ENCODE measurements around the gene CCDC124.

The CCDC124 gene

GRCh38 chr19:17953869-17954268 is 21.1 kb downstream of the CCDC124 start:
- Histone ChIP-seq H3K36me3 (ENCODE audit: insufficient read depth, low read length) (no peaks in the 10 kb centered on the region), H2AFZ (ENCODE audit: low read depth, low read length) (no peak overlapping the region), H3K4me2 (ENCODE audit: insufficient read depth, low read length) (no peak overlapping the region), H3K27ac (ENCODE audit: low read length) (no peak overlapping the region), H3K4me3 (ENCODE audit: low read depth in 1 of 2, low read length in 2 of 2) (no peak overlapping the region), H3K27me3 (ENCODE audit: insufficient read depth, low read length, poor library complexity) (peaks cover 29% of the 10 kb centered on the region), H3K9ac (ENCODE audit: low read depth, low read length) (no peak overlapping the region), H3K9me3 (ENCODE audit: insufficient read depth, low read length, severe bottlenecking) (no peaks in the 10 kb centered on the region), H3K79me2 (ENCODE audit: insufficient read depth, low read length) (no peaks in the 10 kb centered on the region), H3K4me1 (ENCODE audit: insufficient read depth, low read length) (peaks cover 4% of the 10 kb centered on the region; the same call in 1 of the 2 replicates), H4K20me1 (ENCODE audit: insufficient read depth, low read length) (peaks cover 18% of the 10 kb centered on the region)
- no peak for TF ChIP-seq EZH2 (IDR thresholded peaks at IDR 0.05; ENCODE audit: borderline replicate concordance, low read depth, low read length, severe bottlenecking)
- no peak for TF ChIP-seq CTCF (IDR thresholded peaks at IDR 0.05; ENCODE audit: borderline replicate concordance, extremely low read depth, low read length, poor library complexity, severe bottlenecking)
- no peak for ATAC-seq (ENCODE audit: insufficient read depth, low read depth)
- DNase-seq: no peak

- Histone ChIP-seq H4K20me1 (ENCODE audit: insufficient read depth, low read length) (peaks cover 13% of the 10 kb centered on the region), H3K9ac (ENCODE audit: low read depth, low read length) (no peak overlapping the region), H3K4me1 (ENCODE audit: insufficient read depth, low read length) (no peaks in the 10 kb centered on the region), H3K36me3 (ENCODE audit: insufficient read depth, low read length) (no peaks in the 10 kb centered on the region), H3K9me3 (ENCODE audit: insufficient read depth, low read length, severe bottlenecking) (no peaks in the 10 kb centered on the region), H2AFZ (ENCODE audit: low read depth, low read length) (no peak overlapping the region), H3K79me2 (ENCODE audit: insufficient read depth, low read length) (no peaks in the 10 kb centered on the region), H3K4me2 (ENCODE audit: insufficient read depth, low read length) (no peak overlapping the region), H3K27me3 (ENCODE audit: insufficient read depth, low read length, poor library complexity) (peaks cover 28% of the 10 kb centered on the region), H3K4me3 (ENCODE audit: low read depth in 1 of 2, low read length in 2 of 2) (no peak overlapping the region), H3K27ac (ENCODE audit: low read length) (no peak overlapping the region)
- ATAC-seq (ENCODE audit: insufficient read depth, low read depth): no peak
- DNase-seq: no peak
- TF ChIP-seq EZH2 (IDR thresholded peaks at IDR 0.05; ENCODE audit: borderline replicate concordance, low read depth, low read length, severe bottlenecking) (no peak), CTCF (IDR thresholded peaks at IDR 0.05; ENCODE audit: borderline replicate concordance, extremely low read depth, low read length, poor library complexity, severe bottlenecking) (no peak)
Measured at GRCh38 chr19:17954401-17954800, 21.6 kb downstream of the CCDC124 start.

GRCh38 chr19:17957149-17957849 is 24.5 kb downstream of the CCDC124 start:
- Histone ChIP-seq H4K20me1 (ENCODE audit: insufficient read depth, low read length) (no peaks in the 10 kb centered on the region), H3K27ac (ENCODE audit: low read length) (no peak overlapping the region), H3K9me3 (ENCODE audit: insufficient read depth, low read length, severe bottlenecking) (no peaks in the 10 kb centered on the region), H3K4me2 (ENCODE audit: insufficient read depth, low read length) (no peak overlapping the region), H3K79me2 (ENCODE audit: insufficient read depth, low read length) (no peaks in the 10 kb centered on the region), H3K4me3 (ENCODE audit: low read depth in 1 of 2, low read length in 2 of 2) (no peak overlapping the region), H3K4me1 (ENCODE audit: insufficient read depth, low read length) (no peaks in the 10 kb centered on the region), H2AFZ (ENCODE audit: low read depth, low read length) (no peak overlapping the region), H3K9ac (ENCODE audit: low read depth, low read length) (no peak overlapping the region), H3K36me3 (ENCODE audit: insufficient read depth, low read length) (no peaks in the 10 kb centered on the region), H3K27me3 (ENCODE audit: insufficient read depth, low read length, poor library complexity) (peaks cover 8% of the 10 kb centered on the region)
- TF ChIP-seq CTCF (IDR thresholded peaks at IDR 0.05; ENCODE audit: borderline replicate concordance, extremely low read depth, low read length, poor library complexity, severe bottlenecking): no peak
- no peak for DNase-seq
- no peak for ATAC-seq (ENCODE audit: insufficient read depth, low read depth)
